ENCODE data around the gene TAGLN3. TPM values are rescaled to one million over a fixed set of nuclear protein-coding genes. Genes with fewer than 3 reads are reported as not detected.

The TAGLN3 gene
- total RNA-seq, 4 donors from 2014 or later: 0.22 to 2.6 TPM; not detected in 2

- no peak for DNase-seq
- peaks cover 5 to 9% of the 10 kb centered on the region in 2 donors for H3K36me3 ChIP-seq
- H3K9me3 ChIP-seq: no peaks in the 10 kb centered on the region
- no peak overlapping the region for H3K4me3 ChIP-seq (replicated peaks in 1 of 3)
- intact Hi-C loops (cut with DNase I): no loop called here
- TF ChIP-seq CTCF (IDR thresholded peaks at IDR 0.05) (no peak), POLR2A (IDR thresholded peaks at IDR 0.05) (no peak)
- H3K27me3 ChIP-seq: no peaks in the 10 kb centered on the region
- no peaks in the 10 kb centered on the region for H3K4me1 ChIP-seq
- H3K27ac ChIP-seq: no peak overlapping the region
- WGBS, 2 donors: 91 to 96% methylated on average over 2 of the region's 2 CpGs
Observed at GRCh38 chr3:111993038-111993437, 5.7 kb upstream of the TAGLN3 start.

- H3K9me3 ChIP-seq: no peaks in the 10 kb centered on the region
- TF ChIP-seq CTCF (IDR thresholded peaks at IDR 0.05): no peak
- 33 to 37% methylated on average over 17 to 19 of the region's 19 CpGs for WGBS, 2 donors
- H3K4me1 ChIP-seq: peaks cover 4 to 6% of the 10 kb centered on the region in 2 donors
- no peaks in the 10 kb centered on the region for H3K27me3 ChIP-seq
- H3K36me3 ChIP-seq: no peaks in the 10 kb centered on the region
- no peak overlapping the region for H3K27ac ChIP-seq
- peak overlapping the region in 1 of 3 donors; percentile 25 for H3K4me3 ChIP-seq (replicated peaks in 1 of 3)
- DNase-seq: no peak
- intact Hi-C loops (cut with DNase I): no loop called here
Observed at GRCh38 chr3:111999484-112000324, 982 bp downstream of the TAGLN3 start.

DNA sequence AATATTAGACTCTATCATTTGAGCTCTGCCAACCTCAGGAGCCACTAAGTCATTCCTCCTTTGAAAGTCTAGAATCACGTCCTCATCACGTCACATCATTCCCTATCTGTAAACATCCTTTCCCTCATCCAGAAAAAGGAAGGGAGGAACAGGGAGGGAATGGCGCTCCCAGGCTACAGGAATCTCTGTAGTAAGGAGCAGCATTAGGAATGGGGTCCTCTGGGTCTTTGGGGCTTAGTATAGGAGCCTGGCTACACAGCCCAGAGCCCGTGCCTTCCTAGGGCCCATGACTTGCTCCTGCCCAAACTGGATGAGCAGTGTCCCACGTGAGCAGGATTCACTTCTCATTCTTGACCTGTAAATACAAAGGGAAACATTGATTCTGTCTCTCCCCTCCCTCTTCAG, 1.6 kb downstream of the TAGLN3 start:
- intact Hi-C loops (cut with DNase I): no loop called here

DNA sequence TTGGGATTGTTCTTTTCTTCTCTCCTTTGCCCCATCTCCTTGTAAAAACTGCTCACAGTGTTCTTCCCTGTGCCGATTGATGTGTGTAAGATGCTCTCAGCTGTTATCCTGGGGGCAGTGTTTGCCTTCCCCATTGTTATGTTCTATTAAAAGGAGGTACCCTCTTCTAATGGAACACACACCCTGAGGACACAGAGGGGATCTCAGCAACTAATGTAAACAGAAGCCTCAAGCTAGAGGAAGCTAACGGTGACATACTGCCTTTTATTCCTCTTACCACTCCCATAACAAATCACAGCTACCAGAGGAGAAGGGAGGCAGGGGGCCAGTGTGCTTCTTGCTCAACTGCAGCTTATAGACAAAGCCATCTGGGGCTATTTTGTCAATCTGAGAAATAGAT, 2.2 kb downstream of the TAGLN3 start:
- H3K4me3 ChIP-seq (replicated peaks in 1 of 3): no peak overlapping the region
- no peak for TF ChIP-seq POLR2A (IDR thresholded peaks at IDR 0.05)
- no peak for TF ChIP-seq CTCF (IDR thresholded peaks at IDR 0.05)
- no peak overlapping the region for H3K27ac ChIP-seq
- intact Hi-C loops (cut with DNase I): no loop called here
- no peaks in the 10 kb centered on the region for H3K9me3 ChIP-seq
- peaks cover 4 to 6% of the 10 kb centered on the region in 2 donors for H3K4me1 ChIP-seq
- DNase-seq: no peak
- WGBS, 2 donors: 78 to 94% methylated on average over 2 of the region's 2 CpGs
- H3K27me3 ChIP-seq: no peaks in the 10 kb centered on the region
- no peaks in the 10 kb centered on the region for H3K36me3 ChIP-seq

More for the DNA sequence above, 1.6 kb downstream of the TAGLN3 start:
- Histone ChIP-seq H3K9me3 (no peaks in the 10 kb centered on the region), H3K27ac (no peak overlapping the region), H3K4me3 (replicated peaks in 1 of 3) (no peak overlapping the region), H3K27me3 (no peaks in the 10 kb centered on the region), H3K36me3 (no peaks in the 10 kb centered on the region), H3K4me1 (peaks cover 4 to 6% of the 10 kb centered on the region in 2 donors)
- DNase-seq: no peak
- WGBS, 2 donors: 92 to 100% methylated on average over 5 of the region's 5 CpGs
- TF ChIP-seq CTCF (IDR thresholded peaks at IDR 0.05) (no peak), POLR2A (IDR thresholded peaks at IDR 0.05) (no peak)

DNA sequence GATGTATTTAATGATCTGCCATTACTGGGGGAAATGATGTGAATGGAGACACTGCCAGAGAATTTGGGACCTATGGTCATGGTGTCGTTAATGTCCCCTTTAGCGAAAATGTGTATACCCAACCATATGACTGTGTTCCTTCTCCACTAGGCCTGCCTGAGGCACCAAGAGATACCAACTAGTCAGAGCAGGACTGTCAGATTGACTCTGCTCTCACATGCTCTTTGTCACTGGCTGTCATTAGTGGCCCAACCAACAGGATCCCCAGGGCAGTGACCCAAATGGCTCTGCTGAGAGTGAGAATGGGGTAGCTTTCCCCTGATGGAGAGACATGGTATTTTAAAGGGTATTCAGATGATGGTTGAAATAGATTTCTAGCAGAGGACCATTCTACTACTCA, 2.8 kb downstream of the TAGLN3 start:
- no peak for DNase-seq
- no peaks in the 10 kb centered on the region for H3K36me3 ChIP-seq

More for the DNA sequence above, 2.8 kb downstream of the TAGLN3 start:
- WGBS, 2 donors: 95 to 100% methylated on average over 2 of the region's 2 CpGs
- peaks cover 4 to 6% of the 10 kb centered on the region in 2 donors for H3K4me1 ChIP-seq
- H3K4me3 ChIP-seq (replicated peaks in 1 of 3): no peak overlapping the region
- no peaks in the 10 kb centered on the region for H3K27me3 ChIP-seq
- TF ChIP-seq CTCF (IDR thresholded peaks at IDR 0.05) (no peak), POLR2A (IDR thresholded peaks at IDR 0.05) (no peak)
- no peak overlapping the region for H3K27ac ChIP-seq
- no peaks in the 10 kb centered on the region for H3K9me3 ChIP-seq
- intact Hi-C loops (cut with DNase I): no loop called here
